ENCODE measurements around the gene XRCC4. TPM values are rescaled to one million over a fixed set of nuclear protein-coding genes. Genes with fewer than 3 reads are reported as not detected.
"Not testable (repeated sequence)": the region's sequence is repeated elsewhere in the genome, so short reads cannot be mapped to it uniquely, and the experiment has no call there.

XRCC4 gene
- total RNA-seq, 1 donor from 2014 or later = 9.4 TPM

DNA sequence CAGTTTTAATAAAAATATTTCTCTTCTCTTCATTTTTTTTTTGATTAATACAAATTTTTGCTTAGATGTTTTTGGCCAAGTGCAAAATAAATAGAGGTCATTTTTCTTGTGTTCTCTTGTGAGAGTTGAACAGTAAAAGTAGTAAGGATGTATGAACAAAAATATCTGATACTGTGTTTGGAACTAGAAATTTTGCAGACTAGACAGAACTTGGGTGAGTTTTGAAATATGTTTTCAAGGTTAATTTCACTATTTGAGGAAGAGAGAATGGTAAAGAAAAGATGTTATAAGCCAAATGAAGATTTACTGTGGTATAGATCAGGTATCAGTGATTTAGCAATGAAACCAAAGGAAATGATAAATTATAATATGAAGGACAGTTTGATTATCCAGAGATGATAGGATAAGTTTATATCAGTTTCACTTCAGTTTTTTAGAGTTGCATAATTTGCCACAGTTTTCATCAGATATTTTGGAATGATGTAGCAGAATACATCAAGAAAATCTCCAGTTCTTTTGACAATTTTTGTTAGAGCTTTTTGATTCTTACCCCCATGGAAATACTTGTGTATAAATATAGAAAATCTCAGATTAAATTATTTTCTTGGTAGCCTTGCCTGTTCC is 246.3 kb downstream of the XRCC4 start:
- DNase-seq (ENCODE audit: low spot score in 2 of 2) (no peak), FAIRE-seq (no peak)

- DNase-seq (ENCODE audit: low spot score in 2 of 2) = no peak
- FAIRE-seq = no peak
Measured at GRCh38 chr5:83331842-83332241, 254.5 kb downstream of the XRCC4 start.

- DNase-seq (ENCODE audit: low spot score in 2 of 2) (no peak), FAIRE-seq (no peak)
Measured at GRCh38 chr5:83337453-83338035, 260.2 kb downstream of the XRCC4 start.

GRCh38 chr5:83340511-83340918 is 263.2 kb downstream of the XRCC4 start:
- DNase-seq (ENCODE audit: low spot score in 2 of 2) (no peak), FAIRE-seq (no peak)

DNA sequence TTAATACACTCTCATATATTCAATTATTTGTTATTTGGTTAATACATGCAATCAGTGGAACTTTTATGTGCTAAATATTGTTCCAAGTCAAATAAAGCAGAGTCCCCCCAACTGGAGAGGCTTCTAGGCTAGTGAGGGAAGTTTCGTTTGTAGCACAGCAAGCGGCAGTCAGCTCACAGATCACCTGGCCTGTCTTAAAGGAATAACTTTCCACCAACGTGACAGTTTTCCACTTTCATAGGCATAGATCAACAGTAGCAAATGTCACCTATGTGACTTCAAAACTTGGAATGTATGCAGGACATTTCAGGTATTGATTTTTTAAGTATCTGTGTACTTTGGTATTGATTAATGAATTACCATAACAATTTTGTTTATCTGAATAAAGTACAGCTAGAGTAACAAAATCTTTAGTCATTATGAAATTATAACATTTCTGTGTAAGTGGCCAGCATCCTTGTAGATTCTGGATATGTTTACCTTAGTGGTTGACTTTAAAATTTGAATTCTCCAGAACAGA is 264.5 kb downstream of the XRCC4 start:
- no peak for FAIRE-seq
- DNase-seq (ENCODE audit: low spot score in 2 of 2) = no peak

GRCh38 chr5:83342465-83342864 is 265.1 kb downstream of the XRCC4 start:
- DNase-seq (ENCODE audit: low spot score in 2 of 2) (no peak), FAIRE-seq (no peak)

- FAIRE-seq (no peak), DNase-seq (ENCODE audit: low spot score in 2 of 2) (no peak)
Measured at GRCh38 chr5:83343299-83343698, 266.0 kb downstream of the XRCC4 start.

DNA sequence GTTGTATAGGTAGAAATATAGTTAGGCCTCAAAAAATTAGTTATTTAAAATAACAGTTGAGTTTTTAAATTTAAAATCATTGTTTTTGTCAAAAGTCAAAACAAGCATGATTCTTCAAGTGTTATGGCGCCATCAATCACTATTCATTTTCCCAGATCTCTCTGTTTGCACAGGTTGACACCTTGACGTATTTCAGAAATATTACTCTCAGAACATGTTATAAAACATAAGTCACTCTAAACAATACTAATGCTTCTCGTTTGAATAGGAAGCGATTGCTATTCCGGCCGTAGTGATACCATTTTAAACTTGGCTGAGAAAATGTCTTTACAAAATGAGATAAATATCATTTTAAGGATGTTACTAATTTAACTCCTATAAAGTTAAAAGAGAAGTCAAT is 268.1 kb downstream of the XRCC4 start:
- no peak for DNase-seq (ENCODE audit: low spot score in 2 of 2)
- no peak for FAIRE-seq

DNA sequence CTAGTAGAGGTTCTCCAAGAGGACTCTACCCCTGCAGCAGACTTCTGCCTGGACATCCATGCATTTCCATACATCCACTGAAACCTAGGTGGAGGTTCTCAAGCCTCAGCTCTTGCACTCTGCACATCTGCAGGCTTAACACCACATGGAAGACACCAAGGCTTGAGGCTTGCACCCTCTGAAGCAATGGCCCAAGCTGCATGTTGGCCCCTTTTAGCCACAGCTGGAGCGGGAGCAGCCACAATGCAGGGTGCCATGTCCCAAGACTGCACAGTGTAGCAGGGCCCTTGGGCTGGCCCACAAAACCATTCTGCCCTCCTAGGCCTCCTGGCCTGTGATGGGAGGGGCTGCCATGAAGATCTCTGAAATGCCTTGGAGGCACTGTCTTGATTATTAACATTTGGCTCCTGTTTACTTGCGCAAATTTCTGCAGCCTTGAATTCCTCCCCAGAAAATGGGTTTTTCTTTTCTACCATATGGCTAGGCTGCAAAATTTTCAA is 271.0 kb downstream of the XRCC4 start:
- no peak for DNase-seq (ENCODE audit: low spot score in 2 of 2)
- FAIRE-seq = no peak

DNA sequence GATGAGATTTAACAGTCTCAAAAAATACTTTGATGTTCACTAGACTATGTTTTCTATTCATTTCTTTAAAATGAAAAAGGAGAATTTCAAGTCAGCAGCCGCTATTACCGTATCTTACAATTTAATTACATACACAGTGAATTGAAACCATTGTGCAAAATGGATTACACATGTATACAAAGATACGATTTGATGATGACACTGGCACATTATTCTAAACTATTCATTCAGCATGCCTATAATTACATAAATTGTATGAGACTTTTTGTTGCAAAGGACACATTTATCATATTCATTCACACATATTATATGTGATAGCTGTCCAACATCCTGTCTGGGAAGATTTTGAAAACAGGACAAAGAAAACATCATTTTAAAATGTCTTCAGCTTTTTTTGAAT is 275.9 kb downstream of the XRCC4 start:
- DNase-seq (ENCODE audit: low spot score in 2 of 2) (no peak), FAIRE-seq (no peak)

GRCh38 chr5:83353774-83354173 is 276.4 kb downstream of the XRCC4 start:
- no peak for DNase-seq (ENCODE audit: low spot score in 2 of 2)
- FAIRE-seq = no peak

GRCh38 chr5:83354958-83355357 is 277.6 kb downstream of the XRCC4 start:
- no peak for FAIRE-seq
- DNase-seq (ENCODE audit: low spot score in 2 of 2) = no peak

GRCh38 chr5:83355482-83356014 is 278.2 kb downstream of the XRCC4 start:
- FAIRE-seq; DNase-seq (ENCODE audit: low spot score in 2 of 2): not testable (repeated sequence)

- FAIRE-seq = no peak
- DNase-seq (ENCODE audit: low spot score in 2 of 2) = no peak
Measured at GRCh38 chr5:83357621-83358231, 280.4 kb downstream of the XRCC4 start.

DNA sequence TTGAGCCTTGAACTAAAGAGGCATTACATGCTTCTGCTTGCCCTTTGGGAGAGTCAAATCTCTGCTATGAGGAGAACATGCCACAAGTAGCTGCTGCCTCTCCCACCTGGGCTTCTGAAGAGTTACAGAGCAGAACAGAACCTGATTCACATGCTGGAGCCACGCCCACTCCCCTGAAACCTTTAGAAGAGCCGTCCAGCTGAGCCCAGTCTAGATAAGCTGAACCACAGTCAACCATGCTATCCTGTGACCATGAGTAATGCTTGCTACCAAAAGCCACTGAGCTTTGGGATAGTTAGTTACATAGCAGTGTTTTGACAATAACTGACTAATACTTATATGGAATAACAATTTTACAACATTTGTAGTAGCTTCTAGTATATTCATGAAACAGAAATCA is 283.2 kb downstream of the XRCC4 start:
- no peak for FAIRE-seq
- no peak for DNase-seq (ENCODE audit: low spot score in 2 of 2)

GRCh38 chr5:83362526-83362925 is 285.2 kb downstream of the XRCC4 start:
- no peak for FAIRE-seq

DNA sequence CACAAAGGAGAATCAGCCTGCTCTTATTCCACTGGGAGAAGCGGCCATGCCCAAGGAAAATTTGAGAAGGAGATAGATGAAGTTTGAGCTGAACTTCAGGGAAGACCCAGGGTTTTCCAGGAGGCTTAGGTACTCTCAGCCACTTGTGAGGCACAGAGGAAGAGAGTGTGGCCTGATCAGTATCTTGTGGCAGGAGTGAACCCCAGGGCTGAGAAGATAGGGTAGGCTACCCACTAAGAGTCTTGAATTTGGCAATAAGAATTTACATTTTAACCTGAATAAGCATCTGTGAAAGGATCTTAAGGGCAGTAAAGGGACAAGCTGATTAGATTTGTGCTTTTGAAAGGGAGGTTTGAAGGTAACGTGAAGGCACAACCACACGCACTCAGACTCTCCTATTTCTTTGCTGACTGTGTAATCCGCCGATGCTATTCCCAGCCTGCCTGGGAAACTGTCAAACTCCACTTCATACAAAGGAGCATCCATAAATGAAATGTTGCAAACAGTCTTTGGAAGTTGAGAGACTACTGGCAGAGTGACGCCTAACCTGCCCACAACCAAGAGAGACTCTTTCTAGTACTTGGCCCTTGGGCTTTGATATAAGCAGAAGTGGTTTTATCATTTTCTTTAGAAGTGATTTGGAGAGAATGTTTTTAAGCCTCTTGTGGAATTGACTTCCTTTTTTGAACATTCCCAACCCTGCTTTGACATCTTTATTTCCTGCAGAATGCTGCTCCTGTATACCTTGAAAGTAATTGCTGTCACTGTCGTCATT is 286.0 kb downstream of the XRCC4 start:
- FAIRE-seq (no peak), DNase-seq (ENCODE audit: low spot score in 2 of 2) (no peak)

More at GRCh38 chr5:83362526-83362925, 285.2 kb downstream of the XRCC4 start:
- no peak for DNase-seq (ENCODE audit: low spot score in 2 of 2)

DNA sequence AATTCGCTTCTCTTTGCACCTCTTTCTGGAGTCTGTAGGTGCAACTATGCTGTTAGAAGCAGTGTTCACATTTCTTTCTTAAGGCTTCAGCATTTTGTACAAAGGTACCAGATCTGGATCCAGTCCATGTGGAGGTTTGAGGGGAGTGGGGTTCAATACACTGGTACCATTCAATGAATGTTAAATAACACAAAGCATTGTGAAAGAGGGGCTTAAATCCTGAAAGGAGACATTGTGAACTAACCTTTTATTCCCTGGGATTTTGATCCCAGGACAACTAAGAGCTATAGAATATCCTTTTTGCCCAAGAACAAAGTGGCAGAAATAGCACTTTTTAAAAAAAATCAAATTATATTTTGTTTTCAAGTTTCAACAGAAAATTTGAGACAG is 286.5 kb downstream of the XRCC4 start:
- DNase-seq (ENCODE audit: low spot score in 2 of 2) (no peak), FAIRE-seq (no peak)

DNA sequence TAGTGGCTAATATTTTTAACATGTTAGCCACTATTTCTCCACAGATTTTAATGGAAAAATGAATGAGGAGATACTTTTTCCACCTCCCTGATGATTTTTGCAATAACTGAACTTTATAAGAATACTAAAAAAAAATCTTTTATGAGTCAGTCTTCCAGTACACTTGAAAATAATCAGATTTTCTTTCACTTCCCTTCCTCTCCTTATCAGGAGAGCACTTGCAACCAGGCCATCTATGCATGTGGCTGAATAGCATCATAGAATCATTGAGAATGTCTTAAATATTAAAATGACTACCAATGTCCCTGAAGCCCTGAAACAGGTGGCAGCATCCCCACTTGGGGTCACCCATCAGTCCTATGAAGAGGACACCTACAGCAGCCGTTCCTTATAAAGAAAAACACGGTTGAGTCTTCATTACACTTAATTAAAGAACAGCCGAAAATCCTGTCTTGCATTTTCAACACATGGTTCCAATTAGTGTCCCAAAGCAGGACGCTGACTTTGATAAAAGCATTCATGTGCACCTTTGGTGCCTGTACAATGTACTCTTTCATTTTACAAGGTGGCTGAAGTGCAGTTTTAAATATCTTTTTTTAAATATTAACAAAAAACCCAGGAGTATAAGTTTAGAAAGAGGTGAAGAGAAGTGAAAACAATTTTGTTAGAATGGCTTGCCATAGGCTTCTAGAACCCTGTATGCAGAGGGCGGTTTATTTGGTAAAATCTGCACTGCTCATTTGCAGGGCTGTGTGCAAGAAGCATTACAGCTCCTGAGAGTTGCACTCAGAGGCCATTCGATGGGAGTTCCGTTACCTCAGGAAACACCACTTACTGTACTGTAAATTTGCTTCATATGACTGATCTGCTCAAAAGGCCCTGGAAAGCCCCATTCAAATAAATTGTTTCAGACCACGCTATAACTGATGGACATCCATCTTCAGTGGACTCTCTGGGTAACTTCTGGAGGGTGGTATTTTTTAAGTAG is 287.3 kb downstream of the XRCC4 start:
- DNase-seq (ENCODE audit: low spot score in 2 of 2) (no peak), FAIRE-seq (no peak)

All from frontal cortex (tissue), 4 donors.